HUES48 (cell line): Measurements from ENCODE around the gene SV2C.

Source experiments
- H3K27ac ChIP-seq: one replicate; pipeline ENCODE4 v1.7.0; 2013; ENCODE audit warnings: low read depth, low read length, inconsistent platforms
- H3K27me3 ChIP-seq: 2 replicates; pipeline ENCODE4 v1.6.1; 2013; ENCODE audit warnings: mild to moderate bottlenecking, low read length; ENCODE audit not compliant: control insufficient read depth, insufficient read depth
- H3K36me3 ChIP-seq: 2 replicates; pipeline ENCODE4 v1.6.1; 2013; ENCODE audit warnings: low read length; ENCODE audit not compliant: control insufficient read depth, insufficient read depth
- H3K4me1 ChIP-seq: 2 replicates; pipeline ENCODE4 v1.6.1; 2013; ENCODE audit warnings: mild to moderate bottlenecking, low read length; ENCODE audit not compliant: control insufficient read depth, insufficient read depth
- H3K4me3 ChIP-seq: 2 replicates; pipeline ENCODE4 v1.5.1; 2013; ENCODE audit warnings: mild to moderate bottlenecking, low read depth, low read length
- H3K9ac ChIP-seq: 2 replicates; pipeline ENCODE4 v1.6.1; 2013; ENCODE audit warnings: mild to moderate bottlenecking, low read depth, low read length, moderate library complexity
- H3K9me3 ChIP-seq: 2 replicates; pipeline ENCODE4 v1.6.1; 2013; ENCODE audit warnings: low read length; ENCODE audit not compliant: control insufficient read depth, insufficient read depth

The SV2C gene

GRCh38 chr5:76342474-76342873 is 259.3 kb downstream of the SV2C start:
- no peak overlapping the region for H3K27ac ChIP-seq

GRCh38 chr5:76345582-76345981 is 262.4 kb downstream of the SV2C start:
- no peaks in the 10 kb centered on the region for H3K27me3 ChIP-seq
- H3K9me3 ChIP-seq, result no peaks in the 10 kb centered on the region
- no peak overlapping the region for H3K9ac ChIP-seq
- H3K27ac ChIP-seq, result no peak overlapping the region
- peaks cover 11% of the 10 kb centered on the region; the same call in 1 of the 2 replicates for H3K4me1 ChIP-seq
- H3K4me3 ChIP-seq, result no peak overlapping the region
- H3K36me3 ChIP-seq, result no peaks in the 10 kb centered on the region

More at GRCh38 chr5:76342474-76342873, 259.3 kb downstream of the SV2C start:
- H3K4me1 ChIP-seq, result peaks cover 16% of the 10 kb centered on the region
- H3K4me3 ChIP-seq, result no peak overlapping the region
- no peaks in the 10 kb centered on the region for H3K36me3 ChIP-seq
- no peaks in the 10 kb centered on the region for H3K9me3 ChIP-seq
- H3K9ac ChIP-seq, result no peak overlapping the region
- no peaks in the 10 kb centered on the region for H3K27me3 ChIP-seq

GRCh38 chr5:76351176-76351575 is 268.0 kb downstream of the SV2C start:
- no peak overlapping the region for H3K27ac ChIP-seq
- 0 out of 2 replicates have a peak, but pooled peaks cover 7% of the 10 kb centered on the region for H3K4me1 ChIP-seq
- H3K4me3 ChIP-seq, result no peak overlapping the region
- no peaks in the 10 kb centered on the region for H3K9me3 ChIP-seq
- no peaks in the 10 kb centered on the region for H3K27me3 ChIP-seq
- no peaks in the 10 kb centered on the region for H3K36me3 ChIP-seq
- no peak overlapping the region for H3K9ac ChIP-seq

GRCh38 chr5:76351577-76351976 is 268.4 kb downstream of the SV2C start:
- Histone ChIP-seq H3K36me3 (no peaks in the 10 kb centered on the region), H3K9ac (no peak overlapping the region), H3K4me3 (no peak overlapping the region), H3K27ac (no peak overlapping the region), H3K4me1 (0 out of 2 replicates have a peak, but pooled peaks cover 7% of the 10 kb centered on the region), H3K9me3 (no peaks in the 10 kb centered on the region), H3K27me3 (no peaks in the 10 kb centered on the region)

GRCh38 chr5:76356887-76357286 is 273.7 kb downstream of the SV2C start:
- Histone ChIP-seq H3K4me3 (no peak overlapping the region), H3K9me3 (no peaks in the 10 kb centered on the region), H3K27me3 (no peaks in the 10 kb centered on the region), H3K9ac (no peak overlapping the region), H3K4me1 (0 out of 2 replicates have a peak, but pooled peaks cover 7% of the 10 kb centered on the region), H3K27ac (no peak overlapping the region), H3K36me3 (no peaks in the 10 kb centered on the region)

- no peak overlapping the region for H3K9ac ChIP-seq
- H3K4me3 ChIP-seq, result no peak overlapping the region
- H3K4me1 ChIP-seq, result no peaks in the 10 kb centered on the region
- no peaks in the 10 kb centered on the region for H3K9me3 ChIP-seq
- H3K36me3 ChIP-seq, result no peaks in the 10 kb centered on the region
- no peaks in the 10 kb centered on the region for H3K27me3 ChIP-seq
- no peak overlapping the region for H3K27ac ChIP-seq
Observed at GRCh38 chr5:76363352-76364225, 280.4 kb downstream of the SV2C start.

- Histone ChIP-seq H3K27me3 (no peaks in the 10 kb centered on the region), H3K27ac (no peak overlapping the region), H3K36me3 (no peaks in the 10 kb centered on the region), H3K9me3 (no peaks in the 10 kb centered on the region), H3K4me1 (no peaks in the 10 kb centered on the region), H3K4me3 (no peak overlapping the region), H3K9ac (no peak overlapping the region)
Observed at GRCh38 chr5:76364226-76364589, 281.0 kb downstream of the SV2C start.

GRCh38 chr5:76365561-76365960 is 282.4 kb downstream of the SV2C start:
- Histone ChIP-seq H3K9me3 (no peaks in the 10 kb centered on the region), H3K27me3 (no peaks in the 10 kb centered on the region), H3K9ac (no peak overlapping the region), H3K27ac (no peak overlapping the region), H3K36me3 (no peaks in the 10 kb centered on the region), H3K4me1 (no peaks in the 10 kb centered on the region), H3K4me3 (no peak overlapping the region)

- no peaks in the 10 kb centered on the region for H3K4me1 ChIP-seq
- no peaks in the 10 kb centered on the region for H3K36me3 ChIP-seq
- no peaks in the 10 kb centered on the region for H3K9me3 ChIP-seq
- H3K27ac ChIP-seq, result no peak overlapping the region
- H3K27me3 ChIP-seq, result no peaks in the 10 kb centered on the region
- no peak overlapping the region for H3K9ac ChIP-seq
- H3K4me3 ChIP-seq, result no peak overlapping the region
Observed at GRCh38 chr5:76366596-76366995, 283.4 kb downstream of the SV2C start.

- Histone ChIP-seq H3K4me3 (no peak overlapping the region), H3K4me1 (peaks cover 4% of the 10 kb centered on the region), H3K9me3 (no peaks in the 10 kb centered on the region), H3K36me3 (no peaks in the 10 kb centered on the region), H3K9ac (no peak overlapping the region), H3K27me3 (no peaks in the 10 kb centered on the region), H3K27ac (no peak overlapping the region)
Observed at GRCh38 chr5:76367623-76368371, 284.6 kb downstream of the SV2C start.

GRCh38 chr5:76368941-76369340 is 285.8 kb downstream of the SV2C start:
- H3K9ac ChIP-seq, result no peak overlapping the region
- H3K27ac ChIP-seq, result no peak overlapping the region
- H3K4me1 ChIP-seq, result peaks cover 4% of the 10 kb centered on the region
- no peaks in the 10 kb centered on the region for H3K36me3 ChIP-seq
- no peaks in the 10 kb centered on the region for H3K27me3 ChIP-seq
- no peaks in the 10 kb centered on the region for H3K9me3 ChIP-seq
- H3K4me3 ChIP-seq, result no peak overlapping the region
